Neural crest cell (in vitro differentiated cells): Measurements from ENCODE around the gene ATP2A2. TPM values are rescaled to one million over a fixed set of nuclear protein-coding genes. Genes with fewer than 3 reads are reported as not detected.

Experiments used
- DNase-seq: peaks from one replicate; pipeline ENCODE4 v3.0.0; 2021; ENCODE audit warnings: low read depth, mixed read lengths, low spot score
- H3K27ac Mint-ChIP-seq: one replicate; pipeline ENCODE4 v1.8.0; 2021; ENCODE audit warnings: mild to moderate bottlenecking, mixed read lengths; ENCODE audit not compliant: unreplicated experiment
- H3K27me3 Mint-ChIP-seq: 2 replicates; pipeline ENCODE4 v1.8.0; 2021; ENCODE audit warnings: low read depth, mild to moderate bottlenecking, mixed read lengths
- H3K36me3 Mint-ChIP-seq: 2 replicates; pipeline ENCODE4 v1.8.0; 2021; ENCODE audit warnings: low read depth, mild to moderate bottlenecking, mixed read lengths
- H3K4me1 Mint-ChIP-seq: 2 replicates; pipeline ENCODE4 v1.8.0; 2021; ENCODE audit warnings: mixed read lengths
- H3K4me3 Mint-ChIP-seq: one replicate; pipeline ENCODE4 v1.8.0; 2021; ENCODE audit warnings: mild to moderate bottlenecking, mixed read lengths
- H3K9me3 Mint-ChIP-seq: 2 replicates; pipeline ENCODE4 v1.8.0; 2021; ENCODE audit warnings: mixed read lengths
- total RNA-seq: library from RNA; stranded (reverse); gene quantifications from 2 replicates; pipeline ENCODE4 v1.2.1, GENCODE V29; 2021
- TF ChIP-seq, protein P1 (sequence below): fragments of 200-600 bp; sonication (generic); conservative IDR thresholded peaks from 2 replicates; pipeline ENCODE4 v1.5.0; 2021; ENCODE audit warnings: antibody characterized with exemption, mild to moderate bottlenecking

The ATP2A2 gene
- total RNA-seq, 1 donor from 2014 or later: 242 TPM

DNA sequence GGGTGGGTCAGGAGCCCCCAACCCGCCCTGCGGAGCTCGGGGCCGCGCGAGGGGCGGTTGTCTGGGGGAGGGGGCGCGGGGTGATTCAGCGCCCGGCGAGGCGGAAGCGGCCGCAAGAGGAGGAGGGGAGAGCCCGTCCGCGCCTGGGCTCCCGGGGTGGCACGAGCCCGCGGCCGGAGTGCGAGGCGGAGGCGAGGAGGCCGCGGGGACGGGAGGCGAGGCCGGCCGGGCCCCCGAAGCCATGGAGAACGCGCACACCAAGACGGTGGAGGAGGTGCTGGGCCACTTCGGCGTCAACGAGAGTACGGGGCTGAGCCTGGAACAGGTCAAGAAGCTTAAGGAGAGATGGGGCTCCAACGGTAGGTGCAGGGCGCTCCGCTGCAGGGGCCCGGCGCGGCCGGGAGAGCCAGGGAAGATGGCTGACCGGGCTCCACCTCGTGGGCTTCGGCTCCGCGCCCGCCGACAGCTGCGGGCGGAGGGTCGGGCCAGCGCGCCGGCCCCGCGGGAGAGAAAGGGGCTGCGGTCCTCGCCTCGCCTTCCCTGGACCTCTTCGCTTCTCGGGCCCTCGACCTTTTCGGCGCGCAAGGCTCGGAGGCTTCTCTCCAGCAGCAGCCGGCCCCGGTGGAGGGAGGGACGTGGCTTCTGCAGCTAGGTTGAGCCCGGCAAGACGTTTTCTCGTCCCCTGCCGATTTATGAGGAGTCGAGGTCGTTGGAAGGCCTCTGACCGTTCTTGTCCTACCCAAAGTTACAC is 677 bp downstream of the ATP2A2 start:
- peaks cover 7% of the 10 kb centered on the region for H3K36me3 Mint-ChIP-seq
- no peaks in the 10 kb centered on the region for H3K9me3 Mint-ChIP-seq
- H3K4me1 Mint-ChIP-seq: peaks cover 55% of the 10 kb centered on the region
- H3K27me3 Mint-ChIP-seq: no peaks in the 10 kb centered on the region
- peak overlapping the region; percentile 93 for H3K4me3 Mint-ChIP-seq
- DNase-seq: peak; percentile 60
- peak overlapping the region; percentile 97 for H3K27ac Mint-ChIP-seq
- TF ChIP-seq, protein P1, sequence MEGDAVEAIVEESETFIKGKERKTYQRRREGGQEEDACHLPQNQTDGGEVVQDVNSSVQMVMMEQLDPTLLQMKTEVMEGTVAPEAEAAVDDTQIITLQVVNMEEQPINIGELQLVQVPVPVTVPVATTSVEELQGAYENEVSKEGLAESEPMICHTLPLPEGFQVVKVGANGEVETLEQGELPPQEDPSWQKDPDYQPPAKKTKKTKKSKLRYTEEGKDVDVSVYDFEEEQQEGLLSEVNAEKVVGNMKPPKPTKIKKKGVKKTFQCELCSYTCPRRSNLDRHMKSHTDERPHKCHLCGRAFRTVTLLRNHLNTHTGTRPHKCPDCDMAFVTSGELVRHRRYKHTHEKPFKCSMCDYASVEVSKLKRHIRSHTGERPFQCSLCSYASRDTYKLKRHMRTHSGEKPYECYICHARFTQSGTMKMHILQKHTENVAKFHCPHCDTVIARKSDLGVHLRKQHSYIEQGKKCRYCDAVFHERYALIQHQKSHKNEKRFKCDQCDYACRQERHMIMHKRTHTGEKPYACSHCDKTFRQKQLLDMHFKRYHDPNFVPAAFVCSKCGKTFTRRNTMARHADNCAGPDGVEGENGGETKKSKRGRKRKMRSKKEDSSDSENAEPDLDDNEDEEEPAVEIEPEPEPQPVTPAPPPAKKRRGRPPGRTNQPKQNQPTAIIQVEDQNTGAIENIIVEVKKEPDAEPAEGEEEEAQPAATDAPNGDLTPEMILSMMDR: no peak

DNA sequence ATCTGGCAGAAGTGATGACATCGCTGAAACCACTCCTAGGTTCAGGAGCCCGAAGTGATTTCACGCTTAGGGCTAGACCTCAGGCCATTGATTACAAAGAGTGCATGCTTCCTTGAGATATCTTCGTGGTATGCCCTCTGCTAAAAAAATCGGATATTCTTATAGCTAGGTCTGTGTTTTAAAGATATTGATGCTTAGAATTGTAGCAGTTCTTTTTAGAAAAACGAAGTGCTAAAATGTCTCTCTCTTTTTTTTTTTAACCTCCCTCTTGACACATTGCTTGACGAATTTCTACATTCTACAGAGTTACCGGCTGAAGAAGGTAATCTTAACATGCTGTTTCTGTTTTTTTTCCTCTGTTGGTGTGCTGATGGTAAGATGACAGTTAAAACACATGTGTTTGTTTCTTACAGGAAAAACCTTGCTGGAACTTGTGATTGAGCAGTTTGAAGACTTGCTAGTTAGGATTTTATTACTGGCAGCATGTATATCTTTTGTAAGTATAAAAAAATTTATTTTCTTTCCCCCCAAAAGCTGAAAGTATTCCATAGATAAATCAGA is 1.3 kb downstream of the ATP2A2 start:
- Mint-ChIP-seq H3K9me3 (no peaks in the 10 kb centered on the region), H3K27me3 (no peaks in the 10 kb centered on the region), H3K4me3 (peak overlapping the region; percentile 93), H3K4me1 (peaks cover 55% of the 10 kb centered on the region), H3K36me3 (peaks cover 7% of the 10 kb centered on the region), H3K27ac (peak overlapping the region; percentile 97)
- DNase-seq: no peak
- TF ChIP-seq, protein P1: no peak

DNA sequence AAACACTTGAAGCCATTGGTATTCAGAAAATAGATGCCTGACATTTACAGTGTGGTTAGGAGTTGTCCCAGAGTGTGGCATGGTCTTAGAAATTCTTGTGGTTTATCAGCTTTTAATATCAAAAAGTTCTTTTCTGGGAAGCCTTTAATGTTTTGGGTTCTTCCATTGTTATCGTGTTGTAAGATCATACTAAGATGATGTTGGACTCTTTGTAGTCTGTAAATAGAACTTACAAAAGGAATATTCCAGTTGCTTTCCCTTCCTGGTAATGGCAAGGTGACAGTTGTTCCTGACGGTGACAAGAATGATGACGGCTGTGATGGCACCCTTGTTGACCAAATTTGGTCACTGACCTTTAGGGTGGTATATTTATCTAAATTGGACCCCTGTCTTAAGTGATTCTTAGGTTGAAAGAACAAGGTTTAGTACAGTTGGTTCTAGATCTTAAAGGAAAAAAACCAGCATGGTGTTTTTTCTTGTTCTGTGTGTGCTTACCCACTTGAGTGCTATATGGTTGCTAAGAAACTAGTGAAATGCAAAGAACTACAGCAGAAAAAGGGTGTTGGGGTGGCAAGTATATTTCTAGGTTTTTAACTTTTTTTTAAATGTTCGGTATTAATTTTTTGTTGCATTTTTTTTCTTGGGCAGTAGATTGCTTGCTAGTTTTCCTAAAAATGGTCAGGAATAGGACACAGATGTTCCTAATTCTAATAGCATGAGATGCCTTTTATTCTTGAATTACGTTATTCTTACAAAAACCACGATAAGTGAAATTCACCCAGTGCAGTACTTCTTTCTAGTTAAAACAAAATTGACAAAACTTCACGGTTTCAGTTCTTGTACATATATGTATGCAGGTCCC is 2.1 kb downstream of the ATP2A2 start:
- Mint-ChIP-seq H3K9me3 (no peaks in the 10 kb centered on the region), H3K27ac (peak overlapping the region; percentile 97), H3K4me3 (peak overlapping the region; percentile 93), H3K4me1 (peaks cover 55% of the 10 kb centered on the region), H3K27me3 (no peaks in the 10 kb centered on the region), H3K36me3 (peaks cover 7% of the 10 kb centered on the region)
- DNase-seq: no peak
- TF ChIP-seq, protein P1: no peak

DNA sequence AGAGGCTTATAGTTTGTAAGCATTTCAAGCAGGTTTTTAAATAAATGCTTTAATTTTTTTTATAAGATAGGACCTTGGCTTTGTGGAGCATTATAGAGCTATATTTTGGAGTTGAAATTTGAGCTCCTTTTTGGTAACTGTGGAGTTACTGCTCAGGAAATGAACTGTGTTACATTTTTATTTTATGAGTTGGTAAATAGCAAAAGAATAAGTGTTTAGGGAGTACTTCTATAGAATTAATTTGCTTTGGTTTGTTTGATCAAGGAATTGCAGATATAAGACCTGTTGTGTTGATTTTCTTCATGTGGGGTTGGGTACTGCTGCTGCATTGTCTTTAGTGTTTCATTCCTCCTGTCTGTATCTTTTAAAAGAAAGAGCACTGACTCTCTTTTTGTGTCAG is 3.5 kb downstream of the ATP2A2 start:
- Mint-ChIP-seq H3K36me3 (peaks cover 7% of the 10 kb centered on the region), H3K27me3 (no peaks in the 10 kb centered on the region), H3K27ac (no peak overlapping the region), H3K9me3 (no peaks in the 10 kb centered on the region), H3K4me1 (peaks cover 54% of the 10 kb centered on the region), H3K4me3 (peak overlapping the region; percentile 93)
- DNase-seq: no peak
- TF ChIP-seq, protein P1: no peak

DNA sequence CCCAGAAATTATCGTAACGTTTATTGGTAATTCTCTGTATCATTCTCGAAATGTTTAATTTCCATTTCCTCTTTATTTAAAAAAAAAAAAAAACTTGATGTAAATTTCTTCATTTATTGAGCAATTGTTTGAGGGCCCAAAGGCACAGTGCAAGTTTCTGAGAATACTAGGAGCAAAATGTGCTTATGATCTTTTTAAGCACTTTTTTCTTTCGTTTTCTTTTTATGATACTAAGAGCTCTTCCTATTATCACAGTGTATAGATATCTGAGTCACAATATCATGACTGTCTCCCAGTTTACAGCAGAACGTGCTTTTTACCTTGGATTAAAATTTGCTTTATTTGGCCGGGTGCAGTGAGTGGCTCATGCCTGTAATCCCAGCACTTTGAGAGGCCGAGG is 5.6 kb downstream of the ATP2A2 start:
- no peaks in the 10 kb centered on the region for H3K9me3 Mint-ChIP-seq
- no peaks in the 10 kb centered on the region for H3K27me3 Mint-ChIP-seq
- peaks cover 10% of the 10 kb centered on the region for H3K36me3 Mint-ChIP-seq
- TF ChIP-seq, protein P1: no peak
- H3K4me3 Mint-ChIP-seq: peak overlapping the region; percentile 47
- DNase-seq: no peak
- no peak overlapping the region for H3K27ac Mint-ChIP-seq
- H3K4me1 Mint-ChIP-seq: peaks cover 46% of the 10 kb centered on the region
